HG03432 (cell line): ENCODE measurements around the gene ANGPT4.
"Not testable (repeated sequence)": the region's sequence is repeated elsewhere in the genome, so short reads cannot be mapped to it uniquely, and the experiment has no call there.

Experiments
- ATAC-seq: cut with Tn5 transposase; IDR thresholded peaks from one replicate; pipeline ENCODE4 v1.9.1; 2021; ENCODE audit warnings: mild to moderate bottlenecking, moderate library complexity; ENCODE audit not compliant: unreplicated experiment

The ANGPT4 gene

DNA sequence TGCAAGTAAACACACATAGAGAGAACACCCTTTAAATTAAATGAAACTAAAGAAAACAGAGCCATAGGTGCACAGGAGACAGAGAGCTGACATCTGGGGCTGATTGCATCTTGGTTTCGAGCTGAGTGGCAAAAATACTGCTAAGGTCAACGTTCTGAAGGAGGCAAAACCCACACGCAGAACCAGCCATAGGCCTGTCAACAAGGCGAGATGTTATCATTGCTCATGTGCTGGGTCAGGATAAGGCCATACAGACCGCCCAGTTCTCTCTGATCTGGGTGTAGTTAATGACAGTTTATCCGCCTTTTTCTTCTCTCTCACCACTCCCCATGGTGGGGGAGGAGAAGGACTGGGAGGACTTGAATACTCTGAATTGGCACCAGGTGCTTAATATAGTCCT, 87.1 kb downstream of the ANGPT4 start:
- no peak for ATAC-seq

DNA sequence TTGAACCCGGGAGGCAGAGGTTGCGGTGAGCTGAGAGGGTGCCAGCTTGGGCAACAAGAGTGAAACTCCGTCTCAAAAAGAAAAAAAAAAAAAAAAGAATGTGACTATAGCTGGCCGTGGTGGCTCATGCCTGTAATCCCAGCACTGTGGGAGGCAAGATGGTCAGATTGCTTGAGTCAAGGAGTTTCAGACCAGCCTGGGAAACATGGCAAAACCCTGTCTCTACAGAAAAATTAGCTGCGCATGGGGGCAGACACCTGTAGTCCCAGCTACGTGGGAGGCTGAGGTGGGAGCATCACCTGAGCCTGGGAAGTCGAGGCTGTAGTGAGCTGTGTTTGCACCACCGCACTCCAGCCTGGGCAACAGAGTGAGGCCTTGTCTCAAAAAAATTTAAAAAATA, 88.2 kb downstream of the ANGPT4 start:
- ATAC-seq: not testable (repeated sequence)

DNA sequence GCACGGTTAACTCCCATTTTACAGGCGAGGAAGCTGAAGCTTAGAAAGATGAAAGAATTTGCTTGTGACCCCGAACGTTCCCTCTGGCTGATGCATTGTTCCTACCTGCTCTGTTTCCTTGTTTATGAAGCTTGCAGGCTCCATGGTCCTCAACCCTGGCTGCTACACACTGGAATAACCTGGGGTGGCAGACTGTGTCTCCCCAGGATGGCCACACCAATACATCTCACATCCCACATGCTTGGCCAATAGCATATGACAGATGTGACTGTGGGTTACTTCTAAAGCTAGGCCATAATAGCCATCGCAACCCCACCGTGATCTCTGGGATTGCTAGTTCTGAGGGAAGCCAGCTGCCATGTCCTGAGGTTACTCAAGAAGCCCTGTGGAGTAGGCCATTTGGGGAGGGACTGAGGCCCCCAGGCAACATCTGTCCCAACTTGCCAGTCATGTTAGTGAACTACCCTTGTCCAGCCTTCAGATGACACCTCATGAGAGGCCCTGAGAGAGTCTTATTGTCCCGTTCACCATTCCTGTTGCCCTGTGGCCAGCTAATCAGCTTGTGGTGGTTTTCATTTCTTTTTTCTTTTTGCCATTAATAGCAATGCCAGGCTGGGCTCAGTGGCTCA, 89.3 kb downstream of the ANGPT4 start:
- no peak for ATAC-seq

DNA sequence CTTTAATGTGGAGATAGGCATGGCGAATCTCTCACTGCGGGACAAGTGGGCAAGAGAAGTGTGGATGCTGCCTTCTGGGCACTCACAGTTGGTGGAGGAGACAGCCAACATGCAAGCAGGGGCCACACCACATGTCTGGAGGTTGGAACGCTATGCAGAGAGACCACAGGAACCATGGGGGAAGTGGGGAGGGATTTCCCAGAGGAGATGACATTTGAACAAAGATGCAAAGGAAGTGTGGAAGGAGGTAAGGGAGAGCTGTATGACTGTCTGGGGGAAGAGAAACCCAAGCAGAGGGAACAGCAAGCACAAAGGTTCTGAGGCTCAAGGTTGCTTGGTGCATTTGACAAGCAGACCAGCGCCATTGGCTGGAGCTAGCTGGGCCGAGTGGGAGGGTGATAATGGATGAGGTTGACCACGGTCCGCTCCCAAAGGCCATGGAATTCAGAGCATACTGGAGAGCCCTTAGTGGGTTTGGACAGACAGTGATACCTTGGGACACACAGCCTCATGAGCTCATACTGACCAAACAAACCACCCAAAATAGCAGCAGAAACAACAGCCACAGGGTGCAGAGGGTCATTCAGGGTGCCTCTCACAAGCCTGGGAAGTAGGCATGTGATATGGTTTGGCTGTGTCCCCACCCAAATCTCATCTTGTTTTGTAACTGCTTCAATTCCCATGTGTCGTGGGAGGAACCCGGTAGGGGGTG, 90.3 kb downstream of the ANGPT4 start:
- ATAC-seq: no peak

DNA sequence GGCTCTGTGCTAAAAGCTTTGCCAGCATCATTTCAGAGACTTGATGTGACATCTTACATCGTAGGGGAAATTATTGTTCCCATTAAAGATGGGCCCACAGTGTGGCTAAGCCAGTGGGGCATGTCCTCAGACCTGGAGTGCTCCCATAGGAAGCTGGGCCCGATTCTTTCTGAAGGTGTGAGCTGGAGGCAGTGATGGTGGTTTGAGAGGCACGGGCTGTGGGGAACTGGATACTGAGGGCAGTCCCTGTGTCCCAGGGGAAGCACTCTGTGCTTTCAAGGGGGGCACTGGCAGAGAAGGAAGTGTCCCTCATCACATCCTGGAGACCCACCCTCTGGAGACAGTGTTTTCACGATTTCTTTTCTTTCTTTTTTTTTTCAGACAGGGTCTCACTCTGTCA, 91.2 kb downstream of the ANGPT4 start:
- no peak for ATAC-seq

DNA sequence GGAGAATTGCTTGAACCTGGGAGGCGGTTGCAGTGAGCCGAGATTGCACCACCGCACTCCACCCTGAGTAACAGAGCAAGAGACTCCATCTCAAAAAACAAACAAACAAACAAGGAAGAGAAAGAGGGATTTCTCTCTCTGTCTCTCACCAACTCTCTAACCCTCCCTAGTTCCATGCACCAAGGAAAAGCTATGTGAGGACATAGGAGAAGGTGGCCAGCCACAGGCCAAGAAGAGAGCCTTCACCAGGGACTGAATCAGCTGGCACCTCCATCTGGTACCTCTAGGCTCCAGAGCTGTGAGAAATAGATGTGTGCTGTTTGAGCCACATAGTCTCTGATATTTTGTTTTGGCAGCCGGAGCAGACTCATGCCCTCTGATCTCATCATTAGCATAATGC, 91.6 kb downstream of the ANGPT4 start:
- no peak for ATAC-seq

DNA sequence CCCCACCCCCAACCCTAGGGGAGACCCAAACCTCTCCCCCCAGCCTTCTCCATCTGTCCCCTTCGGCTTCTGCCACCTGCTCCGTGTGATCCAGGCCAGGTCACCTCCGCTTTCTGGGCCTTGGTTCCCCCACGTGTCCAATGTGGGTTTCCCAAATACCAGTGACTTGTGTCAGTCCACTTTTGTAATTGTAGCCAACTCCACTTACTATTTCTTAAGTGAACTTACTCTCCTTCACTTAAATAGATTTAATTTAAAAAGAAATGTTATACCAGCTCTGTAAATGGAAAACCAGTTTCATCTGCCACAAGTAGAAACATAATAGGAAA, 92.6 kb downstream of the ANGPT4 start:
- no peak for ATAC-seq

DNA sequence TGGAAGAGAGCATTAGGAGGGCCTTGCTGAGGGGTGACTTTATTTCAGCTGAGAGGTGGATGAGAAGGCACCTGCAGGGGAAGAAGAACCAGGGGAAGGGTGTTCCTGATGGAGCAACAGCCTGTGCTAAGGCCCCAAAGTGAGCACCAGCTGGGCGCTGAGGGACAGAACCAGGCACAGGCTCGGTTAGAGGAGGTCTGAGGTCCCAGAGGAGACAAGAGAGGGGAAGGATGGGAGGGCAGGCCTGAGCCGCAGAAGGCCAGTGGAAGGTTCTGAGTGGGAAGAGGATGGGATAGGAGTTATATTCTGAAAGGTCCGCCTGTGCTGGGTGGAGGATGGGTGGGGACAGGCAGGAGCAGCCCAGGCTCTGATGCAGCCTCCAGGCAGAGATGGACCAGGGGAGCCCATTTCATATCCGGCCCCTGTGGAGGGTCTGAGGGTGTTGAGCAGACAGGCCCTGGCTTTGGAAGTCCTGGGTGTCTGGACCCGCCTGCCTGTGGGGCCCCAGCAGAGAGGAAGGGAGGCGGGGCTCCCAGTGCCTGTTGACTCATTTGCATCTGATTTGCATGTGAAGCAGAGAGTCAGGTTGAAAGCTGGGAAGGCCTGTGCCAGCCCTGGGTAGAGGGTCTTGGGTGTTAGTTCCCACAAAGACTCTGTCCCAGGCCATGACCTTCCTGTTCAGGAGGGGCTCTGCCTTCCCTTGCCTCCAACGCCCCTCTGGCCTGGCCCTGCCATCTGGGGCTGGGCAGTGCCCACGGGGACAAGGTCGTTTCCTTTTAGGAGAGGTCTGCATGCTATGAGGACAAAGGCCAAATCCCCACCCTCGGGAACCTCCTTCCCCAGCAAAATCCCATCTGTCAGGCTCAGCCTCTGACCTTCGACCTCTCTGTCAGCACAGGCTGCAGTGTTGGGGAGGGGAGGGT, 93.2 kb downstream of the ANGPT4 start:
- no peak for ATAC-seq

DNA sequence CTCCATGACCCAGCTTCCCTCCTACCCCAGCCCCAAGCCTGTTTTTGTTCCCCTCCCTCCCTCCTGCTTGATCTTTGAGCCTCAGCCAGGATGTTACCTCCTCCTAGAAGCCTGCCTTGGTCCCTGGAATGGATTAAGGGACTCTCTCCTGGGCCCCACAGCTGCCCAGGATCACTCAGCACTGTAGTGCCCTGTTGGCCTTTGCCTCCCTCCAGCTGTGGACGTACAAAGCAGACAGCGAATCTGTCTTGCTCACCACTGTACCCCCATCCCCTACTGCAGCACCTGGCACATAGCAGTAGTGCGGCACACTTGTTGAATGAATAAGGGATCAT, 94.4 kb downstream of the ANGPT4 start:
- ATAC-seq: no peak

DNA sequence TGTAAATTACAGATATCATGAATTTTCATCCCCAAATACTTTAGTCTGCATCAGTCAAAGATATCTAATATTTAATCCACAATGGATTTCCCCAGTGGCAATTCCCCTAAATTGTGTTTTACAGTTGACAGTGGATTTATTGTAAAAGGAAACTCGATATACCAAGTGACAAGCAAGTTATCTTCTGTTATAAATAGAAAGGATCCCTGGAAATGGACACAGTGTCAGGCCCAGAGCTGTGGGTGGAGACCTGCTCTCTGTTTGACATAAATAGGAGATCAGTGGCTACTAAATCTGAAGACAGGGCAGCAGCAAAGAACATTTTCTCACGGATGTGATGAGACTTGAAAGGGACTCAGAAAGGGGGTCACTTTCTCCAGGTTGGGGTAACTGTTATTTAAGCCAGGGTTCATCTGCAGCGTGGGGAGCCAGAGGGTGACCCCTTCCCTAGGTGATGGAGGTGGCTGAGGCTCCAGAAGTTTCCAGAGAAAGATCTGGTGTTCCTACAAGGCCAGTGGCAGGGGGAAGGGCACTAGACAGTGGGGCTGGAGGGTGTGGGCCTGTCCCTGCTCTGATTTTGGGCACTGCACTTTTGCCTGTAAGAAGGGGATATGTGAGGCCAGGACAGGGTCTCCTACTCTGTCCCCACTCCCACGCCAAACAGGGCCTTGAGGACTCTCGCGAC, 94.9 kb downstream of the ANGPT4 start:
- no peak for ATAC-seq

DNA sequence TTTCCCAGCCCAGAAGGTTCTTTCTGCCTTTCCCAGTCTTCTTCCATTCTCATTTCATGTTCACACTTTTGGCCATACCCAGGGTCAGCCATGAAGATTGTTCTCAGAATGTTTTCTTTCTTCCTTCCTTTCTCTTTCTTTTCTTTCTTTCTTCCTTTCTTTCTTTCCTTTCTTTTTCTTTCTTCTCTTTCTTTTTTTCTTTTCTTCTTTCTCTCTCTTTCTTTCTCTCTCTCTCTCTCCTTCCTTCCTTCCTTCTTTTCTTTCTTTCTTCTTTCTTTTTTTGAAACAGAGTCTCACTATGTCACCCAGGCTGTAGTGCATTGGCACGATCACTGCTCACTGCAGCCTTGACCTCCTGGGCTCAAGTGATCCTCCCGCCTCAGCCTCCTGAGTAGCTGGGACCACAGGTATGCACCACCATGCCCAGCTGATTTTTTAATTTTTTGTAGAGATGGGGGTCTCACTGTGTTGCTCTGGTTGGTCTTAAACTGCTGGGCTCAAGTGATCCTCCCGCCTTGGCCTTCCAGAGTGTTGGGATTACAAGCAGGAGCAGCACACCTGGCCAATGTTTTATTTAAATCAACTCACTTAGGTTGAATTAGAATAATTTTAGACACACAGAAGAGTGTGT, 95.7 kb downstream of the ANGPT4 start:
- no peak for ATAC-seq
